HG02763 (cell line): Measurements from ENCODE around the gene TNFRSF12A.
A peak's percentile ranks its signal among the peaks of the same experiment; 100 is the strongest.
"Not testable (repeated sequence)": the region's sequence is repeated elsewhere in the genome, so short reads cannot be mapped to it uniquely, and the experiment has no call there.

ENCODE experiments used
- ATAC-seq: cut with Tn5 transposase; IDR thresholded peaks from one replicate; pipeline ENCODE4 v1.9.1; 2021; ENCODE audit warnings: mild to moderate bottlenecking, moderate library complexity; ENCODE audit not compliant: unreplicated experiment

Gene TNFRSF12A

GRCh38 chr16:3045758-3046640 lies 25.8 kb downstream of the TNFRSF12A start, which contains the start of gene MMP25:
Gene MMP25, plus strand, starts transcription at chr16:3046561. Its CDS starts 357 bp downstream, at chr16:3046918.
- ATAC-seq = no peak

DNA sequence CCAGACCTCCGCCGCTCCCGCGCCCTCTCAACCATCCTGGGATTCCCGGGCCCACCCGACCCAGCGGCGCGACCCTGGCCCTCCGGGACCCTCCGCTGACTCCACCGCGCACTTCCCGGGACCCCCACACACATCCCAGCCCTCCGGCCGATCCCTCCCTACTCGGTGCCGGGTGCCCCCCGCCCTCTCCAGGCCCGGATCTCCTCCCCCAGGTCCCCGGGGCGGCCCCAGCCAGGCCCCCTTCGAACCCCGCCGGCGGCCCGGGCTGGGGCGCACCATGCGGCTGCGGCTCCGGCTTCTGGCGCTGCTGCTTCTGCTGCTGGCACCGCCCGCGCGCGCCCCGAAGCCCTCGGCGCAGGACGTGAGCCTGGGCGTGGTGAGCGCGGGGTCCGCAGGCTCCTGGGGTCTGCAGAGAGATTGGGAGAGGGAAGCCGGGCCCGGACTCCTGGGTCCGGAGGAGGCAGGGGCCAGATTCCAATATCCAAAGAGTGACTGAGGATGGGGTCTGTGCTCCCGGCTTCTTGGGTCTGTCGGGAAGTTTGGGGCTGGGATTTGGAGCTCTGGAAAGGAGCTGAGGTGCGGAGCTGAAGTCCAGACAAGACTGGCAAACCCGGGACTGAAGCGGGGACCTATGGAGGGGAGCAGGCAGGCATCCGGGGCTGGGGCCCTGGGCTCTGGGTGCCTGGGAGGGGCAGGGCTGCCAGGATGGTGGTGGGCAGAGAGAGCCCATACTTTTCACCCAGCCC lies 26.6 kb downstream of the TNFRSF12A start:
- ATAC-seq = no peak

- ATAC-seq = no peak
Measured at GRCh38 chr16:3047387-3047720, 27.2 kb downstream of the TNFRSF12A start.

- ATAC-seq = no peak
Measured at GRCh38 chr16:3049921-3050481, 29.8 kb downstream of the TNFRSF12A start.

- ATAC-seq = no peak
Measured at GRCh38 chr16:3050487-3050886, 30.3 kb downstream of the TNFRSF12A start.

DNA sequence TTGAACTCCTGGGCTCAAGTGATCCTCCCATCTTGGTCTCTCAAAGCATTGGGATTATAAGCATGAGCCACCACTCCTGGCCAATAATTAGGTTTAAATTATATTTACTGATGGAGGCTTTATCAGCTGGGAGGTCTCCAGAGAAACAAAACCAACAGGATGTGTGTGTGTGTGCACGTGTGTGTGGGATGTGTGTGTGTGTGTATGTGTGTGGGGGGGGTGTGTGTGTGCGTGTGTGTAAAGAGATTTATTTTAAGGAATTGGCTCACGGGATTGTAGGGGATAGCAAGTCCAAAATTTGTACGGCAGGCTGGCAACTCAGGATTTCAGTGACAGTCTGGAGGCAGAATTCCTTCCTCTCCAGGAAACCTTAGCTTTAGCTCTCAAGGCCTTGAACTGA lies 30.8 kb downstream of the TNFRSF12A start:
- ATAC-seq = no peak

DNA sequence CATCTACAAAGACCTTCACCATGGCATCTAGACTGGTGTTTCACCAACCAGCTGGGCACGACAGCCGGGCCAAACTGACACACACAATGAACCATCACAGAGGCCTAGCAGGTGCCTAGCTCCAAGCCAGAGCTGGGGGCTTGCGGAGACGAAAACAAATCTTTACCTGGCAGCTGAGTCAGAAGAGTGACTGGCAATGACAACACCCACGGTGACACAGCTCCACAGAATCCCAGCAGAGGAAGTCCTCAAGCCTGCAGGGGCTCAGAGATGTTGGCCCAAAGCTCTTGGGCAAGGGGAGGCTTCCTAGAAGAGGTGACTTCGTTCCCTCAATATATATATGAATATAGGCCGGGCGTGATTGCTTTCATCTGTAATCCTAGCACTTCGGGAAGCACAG lies 31.3 kb downstream of the TNFRSF12A start:
- no peak for ATAC-seq

- not testable (repeated sequence) for ATAC-seq
Measured at GRCh38 chr16:3052571-3053329, 32.6 kb downstream of the TNFRSF12A start.

DNA sequence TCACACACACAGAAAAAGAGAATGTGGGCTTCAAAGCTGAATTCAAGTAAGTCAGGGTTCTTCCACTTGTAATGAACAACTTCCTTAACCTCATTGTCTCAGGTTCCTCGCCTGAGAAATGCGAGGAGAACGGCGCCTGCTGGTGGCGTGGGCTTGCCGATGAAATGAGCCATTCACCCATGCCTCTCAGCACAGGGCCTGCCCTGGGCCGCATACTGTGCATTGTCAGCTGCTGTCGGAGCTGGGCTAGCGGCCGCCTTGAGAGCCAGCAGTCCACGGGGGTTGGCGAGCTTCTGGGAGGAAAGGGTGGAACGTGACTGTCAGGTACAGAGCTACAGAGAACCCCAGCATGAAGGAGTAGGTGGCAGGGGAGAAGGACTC lies 33.2 kb downstream of the TNFRSF12A start:
- not testable (repeated sequence) for ATAC-seq

DNA sequence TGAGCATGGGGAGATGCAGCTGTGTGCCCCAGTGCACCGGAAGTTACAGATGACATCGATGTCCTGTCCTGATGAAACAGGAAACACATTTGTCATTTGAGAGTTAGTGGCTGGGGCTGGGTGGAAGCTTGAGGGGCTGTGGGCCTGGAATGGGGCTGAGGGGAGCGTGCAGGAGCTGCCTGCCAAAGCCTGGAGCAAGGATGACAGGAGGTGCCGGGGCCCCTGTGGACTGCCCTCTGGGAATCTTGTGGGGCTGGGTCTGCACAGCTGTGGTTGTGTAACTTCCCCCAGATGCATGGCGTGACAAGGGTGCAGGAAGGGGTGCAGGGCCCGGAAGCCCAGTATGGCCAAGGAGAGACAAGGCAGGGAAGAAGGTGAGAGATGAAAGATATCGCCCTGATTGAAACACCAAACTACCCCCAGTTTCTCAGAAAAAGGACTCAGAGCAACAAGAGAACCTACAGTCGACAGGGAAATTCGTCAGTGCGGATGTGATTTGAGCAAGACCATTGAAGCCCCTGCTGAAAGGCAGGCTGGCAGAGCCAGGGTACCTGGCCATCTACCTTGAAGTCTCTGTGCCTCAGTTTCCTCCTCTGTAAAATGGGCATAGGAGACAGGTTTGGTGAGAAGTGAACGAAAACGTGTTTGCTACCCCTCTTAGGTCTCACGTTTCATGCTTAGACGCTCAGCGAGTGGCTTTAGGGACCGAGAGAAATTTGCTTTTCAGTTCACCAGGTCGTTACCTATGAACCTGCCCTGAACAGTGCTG lies 35.0 kb downstream of the TNFRSF12A start:
- no peak for ATAC-seq

- not testable (repeated sequence) for ATAC-seq
Measured at GRCh38 chr16:3055734-3056115, 35.6 kb downstream of the TNFRSF12A start.

- ATAC-seq = no peak
Measured at GRCh38 chr16:3056336-3057180, 36.4 kb downstream of the TNFRSF12A start.

- ATAC-seq = no peak
Measured at GRCh38 chr16:3057181-3058138, 37.3 kb downstream of the TNFRSF12A start.

DNA sequence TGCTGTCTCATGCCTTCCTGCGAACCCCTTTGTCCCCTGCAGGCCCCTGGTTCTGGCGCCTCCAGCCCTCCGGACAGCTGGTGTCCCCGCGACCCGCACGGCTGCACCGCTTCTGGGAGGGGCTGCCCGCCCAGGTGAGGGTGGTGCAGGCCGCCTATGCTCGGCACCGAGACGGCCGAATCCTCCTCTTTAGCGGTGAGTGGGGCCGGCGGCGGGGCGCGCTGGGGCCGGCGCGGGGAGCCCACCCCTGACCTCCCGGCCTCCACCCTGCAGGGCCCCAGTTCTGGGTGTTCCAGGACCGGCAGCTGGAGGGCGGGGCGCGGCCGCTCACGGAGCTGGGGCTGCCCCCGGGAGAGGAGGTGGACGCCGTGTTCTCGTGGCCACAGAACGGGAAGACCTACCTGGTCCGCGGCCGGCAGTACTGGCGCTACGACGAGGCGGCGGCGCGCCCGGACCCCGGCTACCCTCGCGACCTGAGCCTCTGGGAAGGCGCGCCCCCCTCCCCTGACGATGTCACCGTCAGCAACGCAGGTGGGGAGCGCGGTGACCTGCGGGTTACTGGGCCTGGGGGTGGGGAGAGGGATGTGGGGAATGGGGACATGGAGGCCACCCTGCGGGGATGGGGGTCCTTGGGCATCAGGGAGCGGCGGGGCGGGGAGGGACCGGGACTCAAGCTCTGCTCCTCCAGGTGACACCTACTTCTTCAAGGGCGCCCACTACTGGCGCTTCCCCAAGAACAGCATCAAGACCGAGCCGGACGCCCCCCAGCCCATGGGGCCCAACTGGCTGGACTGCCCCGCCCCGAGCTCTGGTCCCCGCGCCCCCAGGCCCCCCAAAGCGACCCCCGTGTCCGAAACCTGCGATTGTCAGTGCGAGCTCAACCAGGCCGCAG lies 38.2 kb downstream of the TNFRSF12A start:
- peak; percentile 16 for ATAC-seq

GRCh38 chr16:3059041-3059722 lies 39.0 kb downstream of the TNFRSF12A start:
- peak; percentile 71 for ATAC-seq

DNA sequence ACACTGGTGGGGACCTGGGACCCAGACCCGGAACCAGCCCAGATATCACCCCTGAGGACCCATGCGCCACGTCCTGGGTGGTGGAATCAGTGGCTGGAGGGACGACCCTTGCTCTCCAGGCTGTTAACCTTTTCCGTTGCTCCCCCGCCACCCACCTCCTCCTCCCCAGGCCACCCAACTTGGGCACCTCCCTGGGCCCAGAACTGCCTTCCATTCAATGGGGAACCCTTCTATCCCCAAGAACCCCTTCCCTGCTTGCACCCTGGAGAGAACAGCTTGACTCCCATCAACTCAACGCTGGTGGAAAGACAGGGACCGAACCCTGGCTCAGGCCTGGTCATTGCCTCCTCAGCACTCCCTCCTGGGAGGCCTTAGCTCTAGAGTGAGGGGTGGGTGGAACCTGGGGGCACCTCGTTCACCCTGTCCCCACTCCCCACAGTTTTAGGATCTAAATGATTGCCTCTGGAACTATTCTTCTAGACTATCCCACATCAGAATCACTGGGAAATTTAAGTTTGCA lies 39.6 kb downstream of the TNFRSF12A start:
- ATAC-seq = no peak
